HG03097 (cell line): Measurements from ENCODE around the gene MEX3A.
"Not testable (repeated sequence)": the region's sequence is repeated elsewhere in the genome, so short reads cannot be mapped to it uniquely, and the experiment has no call there.

Experiments
- ATAC-seq: cut with Tn5 transposase; IDR thresholded peaks from one replicate; pipeline ENCODE4 v1.9.1; 2021; ENCODE audit not compliant: unreplicated experiment, low FRiP score

Gene MEX3A

DNA sequence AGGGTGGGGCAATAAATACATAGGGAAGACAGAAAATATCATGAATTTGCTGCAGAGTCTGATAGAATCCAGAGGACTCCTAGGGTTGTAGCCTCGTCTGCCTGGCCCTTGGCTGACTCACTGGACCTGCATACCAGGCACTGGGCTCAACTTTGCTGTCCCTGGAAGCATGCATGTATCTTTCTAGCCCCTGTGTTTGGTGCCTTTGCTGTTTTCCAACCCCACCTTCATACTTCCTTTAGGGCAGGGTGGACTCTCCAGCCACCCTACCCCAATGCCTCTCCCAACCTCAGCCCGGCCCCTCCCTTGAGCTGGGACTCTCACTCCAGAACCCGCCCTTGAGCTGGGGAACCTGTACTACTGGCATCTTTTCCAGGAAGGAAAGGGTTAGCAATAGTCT is 20.1 kb downstream of the MEX3A start:
- no peak for ATAC-seq

DNA sequence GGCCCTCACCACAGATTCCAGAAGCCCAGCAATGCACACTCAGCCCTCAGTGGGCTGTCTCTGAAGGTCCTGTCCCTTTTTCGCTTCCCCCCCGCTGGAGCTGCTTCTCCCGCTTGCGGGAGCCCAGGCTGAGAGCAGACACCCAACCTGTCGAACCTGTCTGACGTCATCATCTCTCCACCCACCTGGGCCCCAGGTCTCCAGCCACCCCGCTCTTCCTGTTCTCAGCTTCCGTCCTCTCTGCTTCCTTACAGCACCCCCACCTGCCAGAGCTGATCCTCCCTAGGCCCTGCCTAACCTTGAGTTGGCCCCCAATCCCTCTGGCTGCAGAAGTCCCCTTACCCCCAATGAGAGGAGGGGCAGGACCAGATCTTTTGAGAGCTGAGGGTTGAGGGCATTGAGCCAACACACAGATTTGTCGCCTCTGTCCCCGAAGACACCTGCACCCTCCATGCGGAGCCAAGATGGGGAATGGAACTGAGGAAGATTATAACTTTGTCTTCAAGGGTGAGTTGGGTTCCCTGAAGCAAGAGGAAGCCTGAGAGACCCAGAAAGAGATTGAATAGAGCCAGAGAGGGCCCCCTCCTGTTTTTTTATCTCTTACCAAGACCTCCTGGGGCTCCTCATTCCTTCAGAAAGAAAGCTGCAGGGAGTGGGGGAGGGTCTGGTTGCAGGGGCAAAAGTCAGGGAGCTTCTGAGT is 21.2 kb downstream of the MEX3A start, which contains the start of gene RAB25:
Gene RAB25, plus strand, starts transcription at position 224 of the 700 bp plus-strand sequence. Its CDS starts 241 bp downstream, at position 465.
- ATAC-seq, result no peak

DNA sequence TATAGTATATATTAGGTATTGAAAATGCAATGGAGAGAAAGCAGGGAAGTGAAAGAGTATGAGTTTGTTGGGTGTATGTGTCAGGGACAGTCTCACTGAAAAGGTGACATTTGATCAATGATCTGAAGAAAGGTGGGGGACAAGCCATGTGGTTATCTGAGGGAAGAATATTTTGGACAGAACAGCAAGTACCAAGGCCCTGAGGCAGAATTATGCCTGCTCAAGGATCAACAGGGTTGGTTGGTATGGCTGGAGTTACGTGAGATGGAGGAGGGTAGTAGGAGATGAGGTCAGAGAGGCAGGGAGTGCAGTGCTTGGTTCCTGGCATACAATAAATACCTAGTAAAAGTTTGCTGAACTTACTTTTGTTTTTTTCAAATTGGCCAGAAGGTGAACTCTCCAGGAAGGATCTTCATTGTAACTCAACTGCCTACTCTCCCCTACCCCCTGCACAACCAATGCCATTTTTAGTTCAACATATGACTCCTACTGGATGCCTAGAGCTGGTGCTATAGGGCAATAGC is 25.9 kb downstream of the MEX3A start:
- no peak for ATAC-seq

DNA sequence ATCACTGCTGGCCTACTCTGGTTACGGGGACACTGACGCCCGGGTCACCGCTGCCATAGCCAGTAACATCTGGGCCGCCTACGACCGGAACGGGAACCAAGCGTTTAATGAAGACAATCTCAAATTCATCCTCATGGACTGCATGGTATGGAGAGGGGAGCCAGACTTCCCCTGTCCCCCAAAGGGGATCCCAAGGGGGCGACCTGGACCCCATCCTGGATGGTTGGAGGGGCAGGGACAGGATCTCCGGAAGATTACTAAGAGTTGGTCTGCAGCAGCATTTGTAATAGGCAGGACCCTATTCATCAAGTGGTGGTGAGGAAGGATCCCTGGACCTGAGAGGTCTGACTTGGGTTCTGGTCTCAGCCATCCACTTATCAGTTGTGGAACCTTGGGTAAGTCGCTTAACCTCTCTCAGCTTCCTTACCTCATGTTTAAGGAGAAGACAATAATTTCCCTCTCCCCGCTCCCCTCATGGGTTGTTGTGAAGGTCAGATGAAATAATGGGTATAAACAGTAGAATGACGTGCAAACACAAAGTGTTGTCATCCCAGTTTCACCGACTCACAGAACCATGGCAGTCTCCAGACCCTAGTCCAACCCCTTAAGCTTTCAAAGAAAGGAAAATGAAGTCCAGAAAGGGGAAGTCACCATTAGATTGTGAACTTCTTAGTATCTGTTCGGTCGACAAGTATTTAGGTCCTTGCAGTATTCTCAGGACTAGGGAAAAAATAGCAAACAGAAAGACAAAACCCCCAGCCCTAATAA is 26.8 kb downstream of the MEX3A start:
- ATAC-seq, result no peak

DNA sequence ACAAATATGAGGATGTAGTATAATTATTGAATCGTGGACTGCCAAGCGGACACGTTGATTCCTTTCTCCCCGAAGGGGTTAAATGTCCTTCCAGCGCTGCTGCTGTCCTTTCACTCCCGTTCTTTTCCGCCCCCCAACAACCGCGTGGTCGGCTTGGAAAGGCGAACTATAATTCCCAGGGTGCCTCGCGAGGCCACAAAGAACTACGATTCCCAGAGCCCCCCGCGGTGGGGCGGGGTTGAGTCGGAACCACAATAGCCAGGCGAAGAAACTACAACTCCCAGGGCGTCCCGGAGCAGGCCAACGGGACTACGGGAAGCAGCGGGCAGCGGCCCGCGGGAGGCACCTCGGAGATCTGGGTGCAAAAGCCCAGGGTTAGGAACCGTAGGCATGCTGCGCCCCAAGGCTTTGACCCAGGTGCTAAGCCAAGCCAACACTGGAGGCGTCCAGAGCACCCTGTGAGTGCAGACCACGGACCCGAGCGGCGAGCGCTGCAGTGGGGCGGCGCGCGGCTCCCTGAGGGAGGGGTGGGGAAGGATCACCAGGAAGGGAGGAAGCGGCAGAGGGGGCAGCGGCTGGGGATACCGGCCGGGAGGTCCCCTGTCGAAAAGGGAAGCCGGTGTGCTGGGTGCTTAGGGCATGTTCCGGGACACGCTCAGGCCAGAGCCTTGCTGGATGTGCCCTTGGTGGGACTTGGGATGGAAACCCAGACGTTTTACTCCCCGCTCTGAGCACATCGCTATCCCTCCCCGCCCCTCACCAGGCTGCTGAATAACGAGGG is 27.6 kb downstream of the MEX3A start, which contains the start of gene LAMTOR2:
Gene LAMTOR2, plus strand, starts transcription at position 283 of the 781 bp plus-strand sequence. Its CDS starts 108 bp downstream, at position 391.
- ATAC-seq, result peak; percentile 72

DNA sequence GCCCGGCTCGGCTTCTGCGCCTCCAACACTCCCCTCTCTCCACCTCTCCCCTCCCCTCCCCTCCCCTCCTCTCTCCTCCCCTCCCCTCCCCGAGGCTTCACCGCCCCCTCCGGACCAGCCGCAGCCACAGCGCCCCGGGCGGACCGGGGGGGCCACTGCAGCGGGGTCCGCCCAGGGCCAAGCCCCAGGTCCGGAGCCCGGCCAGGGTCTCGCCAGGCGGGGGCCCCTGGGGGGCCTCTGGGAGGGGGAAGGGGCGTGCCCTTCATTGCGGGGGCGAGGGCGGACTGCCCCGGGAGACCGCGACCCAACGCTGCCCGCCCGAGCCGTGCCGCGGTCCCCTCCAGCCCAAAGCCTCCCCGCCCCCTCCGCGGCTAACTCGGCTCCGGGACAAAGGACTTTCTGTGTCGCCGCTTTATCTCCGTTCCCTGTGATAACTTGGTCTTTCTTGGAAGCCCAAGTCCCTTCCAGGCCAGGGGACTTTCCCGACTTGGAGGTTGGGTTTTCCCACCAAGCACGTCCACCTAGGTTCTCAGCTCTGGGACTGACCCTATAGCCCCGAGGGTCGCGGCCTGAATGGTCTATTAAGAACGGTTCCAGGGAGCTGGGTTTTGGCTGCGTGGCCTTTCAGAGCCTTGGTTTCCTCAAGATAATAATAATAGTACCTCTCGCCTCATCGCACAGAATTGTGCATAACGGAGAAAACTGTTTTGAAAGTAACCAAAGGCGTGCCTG is 28.3 kb downstream of the MEX3A start, which contains the start of gene UBQLN4:
Gene UBQLN4, minus strand, starts transcription at position 31 of the 732 bp plus-strand sequence. CDS start 97 bp downstream, outside the sequence.
- ATAC-seq, result peak; percentile 40

DNA sequence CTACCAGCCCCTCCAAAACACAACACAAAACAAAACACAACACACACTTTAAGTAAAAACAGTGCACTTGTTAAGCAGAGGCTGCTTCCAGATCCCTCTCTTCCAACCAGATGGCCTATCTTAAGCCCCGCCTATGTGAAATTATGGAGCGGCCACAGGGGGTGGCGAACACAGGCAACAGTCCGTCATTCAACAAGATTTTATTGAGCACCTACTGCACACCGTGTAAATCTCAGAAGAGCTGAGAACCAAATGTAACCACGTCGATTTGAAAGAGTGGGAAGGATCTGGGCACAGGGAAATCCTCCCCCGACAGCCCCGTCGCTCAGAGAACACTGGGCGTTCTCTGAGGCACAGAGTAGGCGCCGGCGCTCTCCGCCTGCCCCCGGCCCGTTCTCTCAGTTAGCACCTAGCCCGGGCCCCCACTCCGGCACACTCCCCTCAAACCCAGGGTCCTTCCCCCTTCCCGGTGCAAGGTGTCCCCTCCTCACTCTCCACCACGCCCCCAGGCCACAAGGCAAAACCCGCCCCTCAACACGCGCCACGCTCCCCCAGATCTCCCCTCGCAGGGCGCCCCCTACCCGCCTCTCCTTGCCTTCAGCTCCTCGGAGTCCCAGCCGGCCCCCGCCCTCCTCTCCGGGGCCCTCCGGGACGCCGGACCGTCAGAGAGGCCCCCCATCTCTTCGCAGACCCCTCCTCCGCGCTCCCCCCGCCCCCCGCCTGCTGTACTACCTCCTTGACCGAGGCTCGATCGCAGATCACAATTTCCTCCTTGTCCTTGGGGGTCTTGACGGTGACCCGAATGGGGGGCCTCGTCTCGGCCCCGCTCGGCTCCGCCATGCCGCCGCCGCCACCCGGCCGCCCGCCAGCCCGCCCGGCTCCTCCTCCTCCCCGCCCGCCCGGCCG is 29.1 kb downstream of the MEX3A start:
- ATAC-seq, result no peak

DNA sequence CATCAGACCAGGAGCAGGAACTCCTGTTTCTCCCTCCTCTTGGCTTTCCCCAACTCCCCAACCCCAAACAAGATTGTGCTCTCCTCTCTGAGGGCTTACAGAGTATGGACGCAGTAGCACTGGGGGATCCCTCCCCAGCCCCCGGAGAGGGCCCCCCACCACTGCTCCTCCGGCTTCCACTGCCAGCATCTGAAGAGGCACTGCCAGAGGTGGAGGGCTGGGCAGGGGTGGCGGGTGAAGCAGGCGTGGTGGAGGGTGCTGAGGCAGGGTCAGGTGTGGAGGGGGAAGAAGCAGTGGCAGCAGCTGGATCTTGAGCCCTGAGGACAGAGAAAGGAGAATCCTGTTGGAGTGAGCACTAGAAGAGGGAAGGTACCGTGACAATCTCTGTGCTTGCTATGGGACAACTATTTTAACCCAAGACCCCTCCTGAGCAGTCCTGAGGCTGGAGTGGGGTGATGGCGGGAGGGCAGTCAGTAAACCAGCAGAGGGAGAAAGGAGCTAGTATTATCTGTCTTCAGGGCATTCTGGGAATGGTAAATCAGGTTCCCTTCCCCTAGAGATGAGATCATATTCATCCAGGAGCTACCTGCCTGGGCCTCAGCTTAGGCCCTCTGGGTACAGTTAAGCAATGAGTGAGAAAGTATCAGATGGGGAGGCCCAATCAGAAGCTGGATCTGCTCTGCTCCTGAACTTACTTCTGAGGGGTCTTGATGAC is 31.1 kb downstream of the MEX3A start:
- no peak for ATAC-seq

DNA sequence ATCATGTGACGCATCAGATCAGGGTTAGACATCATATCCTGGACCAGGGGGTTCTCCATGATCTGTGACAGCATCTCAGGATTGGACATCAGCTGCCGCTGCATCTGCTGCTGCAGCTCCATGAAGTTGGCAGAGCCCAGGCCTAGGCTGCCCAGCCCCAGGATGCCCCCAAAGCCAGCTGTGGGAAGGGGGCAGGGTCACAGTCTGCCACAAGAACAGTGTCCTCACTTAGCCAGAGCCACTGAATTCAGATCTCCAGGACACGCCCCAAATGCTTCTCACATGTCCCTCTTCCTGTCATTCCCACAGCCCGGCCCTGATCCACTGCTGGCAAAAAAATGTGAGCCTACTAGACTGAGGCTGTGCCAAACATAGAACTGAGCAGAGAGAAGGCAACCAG is 31.9 kb downstream of the MEX3A start:
- no peak for ATAC-seq

DNA sequence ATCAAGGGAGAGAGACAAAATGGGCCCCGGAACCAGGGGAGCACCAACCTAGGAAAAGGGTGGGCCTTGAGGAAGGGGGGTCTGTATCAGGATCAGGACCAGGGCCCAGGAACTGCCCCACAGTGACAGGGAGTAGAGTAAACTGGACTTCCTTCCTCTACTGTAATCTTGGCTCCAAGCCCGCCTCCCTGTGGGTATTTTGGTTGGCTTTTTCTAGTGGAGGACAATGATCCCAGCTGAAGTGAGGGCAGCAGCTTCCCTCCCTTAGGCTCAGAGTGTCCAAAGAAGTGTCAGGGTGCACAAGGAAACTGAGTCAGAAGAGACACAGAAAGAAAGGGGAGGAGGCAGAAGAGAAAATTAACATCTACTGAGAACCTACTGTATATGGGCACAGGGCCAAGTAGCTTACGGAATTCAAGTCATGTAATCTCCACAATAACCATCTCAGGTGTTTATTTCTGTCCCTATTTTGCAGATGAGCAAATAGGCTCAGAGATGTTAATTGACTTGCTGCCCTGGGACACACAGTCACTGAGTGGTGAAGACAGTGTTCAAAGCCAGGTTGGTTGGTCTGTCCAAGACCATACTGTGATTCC is 33.5 kb downstream of the MEX3A start:
- no peak for ATAC-seq

DNA sequence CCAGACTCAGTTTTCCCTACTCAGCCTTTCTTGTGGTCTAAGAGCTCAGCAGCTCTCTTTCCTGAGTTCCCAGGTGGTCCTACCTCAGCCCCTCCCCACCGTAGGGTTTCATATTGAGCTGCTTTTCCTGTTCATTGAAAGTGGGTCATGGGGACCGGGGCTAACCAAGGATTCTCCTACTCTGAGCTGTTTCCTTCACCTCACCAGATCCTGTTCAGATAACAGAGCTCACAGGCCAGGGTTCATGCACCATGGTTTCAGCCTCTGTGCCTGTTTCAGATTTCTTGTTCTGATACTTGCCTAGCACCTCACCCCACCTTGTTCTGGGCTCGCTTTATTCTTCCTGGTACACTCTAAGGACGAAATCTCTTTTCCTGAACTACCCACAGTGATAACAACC is 37.2 kb downstream of the MEX3A start:
- no peak for ATAC-seq

DNA sequence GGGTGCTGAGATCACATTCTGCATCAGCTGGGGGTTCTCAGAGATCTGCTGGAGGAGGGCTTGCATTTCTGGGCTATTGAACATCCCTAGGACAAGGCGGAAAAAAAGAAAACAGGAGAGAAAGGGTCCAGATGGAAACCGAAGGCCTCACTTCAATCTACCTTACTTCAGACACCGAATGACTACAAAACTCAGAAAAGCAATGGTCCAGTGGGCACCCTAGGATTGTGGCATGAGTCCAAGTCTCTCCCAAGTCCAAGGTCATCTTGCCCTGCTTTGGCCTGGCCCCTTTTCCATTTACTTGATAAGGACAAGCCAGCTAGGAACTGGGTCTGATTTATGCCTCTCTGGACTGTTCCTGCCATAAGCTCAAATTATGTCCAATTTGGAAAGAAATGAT is 39.4 kb downstream of the MEX3A start:
- ATAC-seq, result no peak

DNA sequence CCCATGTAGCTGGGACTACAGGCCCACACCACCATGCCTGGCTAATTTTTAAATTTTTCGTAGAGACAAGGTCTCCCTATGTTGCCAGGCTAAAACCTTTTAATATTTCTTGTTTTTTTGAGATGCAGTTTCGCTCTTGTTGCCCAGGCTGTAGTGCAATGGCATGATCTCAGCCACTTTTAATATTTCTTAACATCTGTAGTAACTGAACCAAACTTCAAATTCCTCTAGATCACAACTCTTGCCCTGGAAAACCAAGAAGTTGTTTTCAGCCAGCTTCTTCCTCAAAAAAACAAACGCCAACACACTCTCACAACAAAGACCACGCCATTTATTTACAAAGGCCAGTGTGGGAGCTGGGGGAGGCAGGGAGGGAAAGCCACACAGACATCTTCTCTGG is 47.3 kb downstream of the MEX3A start:
- ATAC-seq, result not testable (repeated sequence)

DNA sequence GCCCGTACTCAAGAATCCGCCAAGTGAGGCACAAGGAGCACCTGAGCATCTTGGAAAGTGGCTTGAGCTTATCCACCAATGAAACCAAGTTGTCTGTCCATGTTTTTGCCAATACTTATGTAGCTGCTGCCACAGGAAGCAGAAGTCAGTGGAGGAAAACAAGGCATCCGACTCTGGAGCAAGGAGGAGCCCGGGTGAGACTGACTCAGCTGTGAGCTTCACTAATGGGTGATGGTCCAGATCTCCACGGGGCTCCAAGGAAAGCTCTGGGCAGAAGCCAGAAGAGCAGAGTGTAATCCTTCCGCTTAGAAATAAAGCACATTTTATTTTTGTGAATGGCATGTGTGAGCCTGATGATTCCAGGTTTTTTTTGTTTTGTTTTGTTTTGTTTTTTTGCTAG is 49.3 kb downstream of the MEX3A start:
- ATAC-seq, result no peak

DNA sequence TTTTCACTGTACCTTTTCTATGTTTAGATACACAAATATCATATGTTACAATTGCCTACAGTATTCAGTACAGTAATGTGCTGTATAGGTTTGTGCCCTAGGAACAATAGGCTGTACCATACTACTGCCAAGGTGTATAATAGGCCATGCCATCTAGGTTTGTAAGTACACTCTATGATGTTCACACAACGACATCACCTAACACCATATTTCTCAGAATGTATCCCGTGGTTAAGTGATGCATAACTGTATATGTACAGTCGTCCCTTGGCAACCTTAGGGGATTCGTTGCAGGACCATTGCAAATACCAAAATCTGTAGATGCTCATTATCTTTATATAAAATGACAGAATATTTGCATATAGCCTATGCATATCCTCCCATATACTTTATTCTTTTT is 55.7 kb downstream of the MEX3A start:
- ATAC-seq, result no peak

DNA sequence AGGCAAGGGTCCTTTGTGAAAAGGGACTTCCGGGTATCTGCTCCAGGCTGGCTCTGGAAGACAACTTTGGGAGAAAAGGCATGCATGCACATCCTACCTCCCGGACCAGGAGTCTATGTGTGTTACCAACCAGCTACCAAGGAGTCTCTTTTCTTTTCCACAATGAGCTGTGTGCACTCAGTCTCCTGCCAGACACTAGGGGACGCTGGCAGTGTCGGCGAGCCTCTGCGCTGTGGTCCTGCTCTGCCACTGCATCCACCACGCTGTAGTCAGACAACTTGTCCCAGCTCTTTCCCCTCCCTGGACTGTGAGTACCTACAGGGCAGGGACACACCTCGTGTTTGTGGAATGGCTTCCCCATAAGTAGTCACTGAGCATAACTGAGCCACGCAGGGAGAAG is 56.4 kb downstream of the MEX3A start:
- no peak for ATAC-seq

DNA sequence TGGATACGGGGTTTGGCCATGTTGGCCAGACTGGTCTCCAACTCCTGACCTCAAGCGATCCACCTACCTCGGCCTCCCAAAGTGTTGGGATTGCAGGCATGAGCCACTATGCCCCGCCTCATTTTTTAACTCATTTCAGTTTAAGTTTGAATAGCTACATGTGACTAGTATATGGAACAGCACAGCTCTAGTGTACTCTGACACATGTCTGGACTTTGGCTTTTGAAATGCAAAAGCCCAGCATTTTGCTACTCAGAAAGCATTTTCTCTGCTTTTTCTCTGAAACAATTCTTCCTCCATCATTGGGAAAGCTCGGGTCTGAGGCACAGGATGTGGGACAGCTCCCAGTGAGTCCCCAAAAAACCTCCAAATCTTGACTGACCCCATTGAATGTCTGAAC is 57.5 kb downstream of the MEX3A start:
- no peak for ATAC-seq
